ENCODE data around the gene RBM4.
"Not testable (repeated sequence)": the region's sequence is repeated elsewhere in the genome, so short reads cannot be mapped to it uniquely, and the experiment has no call there.

Gene RBM4

GRCh38 chr11:66638177-66639065 lies at the start of gene RBM4:
Gene RBM4, plus strand, starts transcription at chr11:66638703. Its CDS starts 1,009 bp downstream, at chr11:66639712.
- TF ChIP-seq, protein P1, sequence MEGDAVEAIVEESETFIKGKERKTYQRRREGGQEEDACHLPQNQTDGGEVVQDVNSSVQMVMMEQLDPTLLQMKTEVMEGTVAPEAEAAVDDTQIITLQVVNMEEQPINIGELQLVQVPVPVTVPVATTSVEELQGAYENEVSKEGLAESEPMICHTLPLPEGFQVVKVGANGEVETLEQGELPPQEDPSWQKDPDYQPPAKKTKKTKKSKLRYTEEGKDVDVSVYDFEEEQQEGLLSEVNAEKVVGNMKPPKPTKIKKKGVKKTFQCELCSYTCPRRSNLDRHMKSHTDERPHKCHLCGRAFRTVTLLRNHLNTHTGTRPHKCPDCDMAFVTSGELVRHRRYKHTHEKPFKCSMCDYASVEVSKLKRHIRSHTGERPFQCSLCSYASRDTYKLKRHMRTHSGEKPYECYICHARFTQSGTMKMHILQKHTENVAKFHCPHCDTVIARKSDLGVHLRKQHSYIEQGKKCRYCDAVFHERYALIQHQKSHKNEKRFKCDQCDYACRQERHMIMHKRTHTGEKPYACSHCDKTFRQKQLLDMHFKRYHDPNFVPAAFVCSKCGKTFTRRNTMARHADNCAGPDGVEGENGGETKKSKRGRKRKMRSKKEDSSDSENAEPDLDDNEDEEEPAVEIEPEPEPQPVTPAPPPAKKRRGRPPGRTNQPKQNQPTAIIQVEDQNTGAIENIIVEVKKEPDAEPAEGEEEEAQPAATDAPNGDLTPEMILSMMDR (conservative IDR thresholded peaks at IDR 0.05; ENCODE audit: low read depth, low read length): no peak
- Histone ChIP-seq H2AFZ (ENCODE audit: low read depth) (peak within 1 kb of the TSS; percentile 34), H3K4me3 (IDR thresholded peaks at IDR 0.05; ENCODE audit: insufficient read depth, low read depth, low read length) (no peak within 1 kb of the TSS), H4K20me1 (ENCODE audit: insufficient read depth) (peaks cover 38% of the 10 kb centered on the region), H3K27ac (peak within 1 kb of the TSS; percentile 80), H3K79me2 (ENCODE audit: insufficient read depth, low read depth) (peaks cover 94% of the 10 kb centered on the region), H3K36me3 (ENCODE audit: insufficient read depth) (peaks cover 24% of the 10 kb centered on the region; the same call in 1 of the 2 replicates), H3K9ac (peak within 1 kb of the TSS; percentile 88), H3K27me3 (ENCODE audit: insufficient read depth, low read depth) (no peaks in the 10 kb centered on the region), H3K4me1 (ENCODE audit: low read depth, poor library complexity, severe bottlenecking) (peaks cover 44% of the 10 kb centered on the region), H3K4me2 (peak within 1 kb of the TSS; percentile 79)

- H3K36me3 ChIP-seq (ENCODE audit: insufficient read depth); H3K9ac ChIP-seq; H3K79me2 ChIP-seq (ENCODE audit: insufficient read depth, low read depth); H3K4me1 ChIP-seq (ENCODE audit: low read depth, poor library complexity, severe bottlenecking); H3K4me3 ChIP-seq (IDR thresholded peaks at IDR 0.05; ENCODE audit: insufficient read depth, low read depth, low read length); H2AFZ ChIP-seq (ENCODE audit: low read depth); H4K20me1 ChIP-seq (ENCODE audit: insufficient read depth); H3K4me2 ChIP-seq; H3K27ac ChIP-seq; H3K27me3 ChIP-seq (ENCODE audit: insufficient read depth, low read depth): not testable (repeated sequence)
Measured at GRCh38 chr11:66589315-66589714, 49.2 kb upstream of the RBM4 start.

DNA sequence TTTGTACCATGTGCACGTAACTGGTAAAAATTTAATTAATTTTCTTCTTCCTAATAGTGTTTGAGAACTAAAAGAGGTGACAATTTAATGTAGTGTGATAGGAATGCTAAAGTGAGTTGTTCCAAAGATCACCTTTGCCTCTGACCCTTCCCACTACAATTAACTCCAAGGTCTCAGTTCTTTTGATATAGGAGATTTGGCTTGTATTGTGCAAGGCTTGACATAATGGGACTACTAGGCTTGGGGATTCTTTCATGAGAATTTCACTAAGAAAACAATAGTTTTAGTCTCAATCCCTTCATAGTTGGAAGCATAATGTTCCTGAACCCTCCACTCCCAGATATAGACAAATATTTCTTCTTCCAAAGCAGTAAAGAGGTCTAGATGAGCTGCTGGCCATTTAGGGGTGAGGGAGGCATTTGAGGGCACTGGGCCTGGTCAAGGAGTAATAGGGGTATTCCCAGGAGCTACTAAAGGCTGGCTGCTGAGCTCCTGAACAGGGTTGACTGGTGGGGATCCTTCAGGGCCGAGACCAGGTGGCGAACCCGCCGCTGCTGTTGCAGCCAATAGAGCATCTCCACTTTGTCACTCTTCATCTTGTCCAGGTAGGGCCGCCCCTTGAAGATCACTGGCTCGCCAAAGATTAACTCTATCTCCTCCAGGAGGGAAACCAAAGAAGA lies 48.4 kb upstream of the RBM4 start:
- H3K36me3 ChIP-seq (ENCODE audit: insufficient read depth): no peaks in the 10 kb centered on the region
- no peak overlapping the region for H3K4me2 ChIP-seq
- no peak overlapping the region for H3K4me3 ChIP-seq (IDR thresholded peaks at IDR 0.05; ENCODE audit: insufficient read depth, low read depth, low read length)
- H3K9ac ChIP-seq: no peak overlapping the region
- no peaks in the 10 kb centered on the region for H4K20me1 ChIP-seq (ENCODE audit: insufficient read depth)
- H3K27ac ChIP-seq: no peak overlapping the region
- H3K4me1 ChIP-seq (ENCODE audit: low read depth, poor library complexity, severe bottlenecking): peaks cover 5% of the 10 kb centered on the region
- peaks cover 8% of the 10 kb centered on the region; the same call in 1 of the 2 replicates for H3K79me2 ChIP-seq (ENCODE audit: insufficient read depth, low read depth)
- H2AFZ ChIP-seq (ENCODE audit: low read depth): no peak overlapping the region
- no peaks in the 10 kb centered on the region; the same call in 1 of the 2 replicates for H3K27me3 ChIP-seq (ENCODE audit: insufficient read depth, low read depth)
- TF ChIP-seq, protein P1 (conservative IDR thresholded peaks at IDR 0.05; ENCODE audit: low read depth, low read length): no peak

DNA sequence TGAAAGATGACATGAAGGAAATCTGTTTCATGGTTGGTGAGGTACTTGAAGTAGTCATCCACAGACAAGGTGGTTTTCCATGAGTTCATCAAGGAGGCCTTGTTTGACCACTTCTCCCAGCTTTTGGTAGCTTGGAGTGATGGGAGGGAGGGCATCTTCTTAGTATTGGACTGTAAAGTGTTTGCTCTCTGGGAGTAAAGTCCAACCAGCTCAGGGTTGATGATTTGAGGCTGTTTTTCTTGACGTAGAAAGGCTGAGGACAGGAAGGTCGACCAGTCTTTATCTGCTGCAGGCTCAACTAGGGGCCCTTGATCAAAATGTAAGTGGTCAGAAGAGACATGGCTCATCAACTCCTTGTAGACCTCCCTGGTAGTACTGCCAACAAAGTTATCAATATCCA lies 47.3 kb upstream of the RBM4 start:
- TF ChIP-seq, protein P1 (conservative IDR thresholded peaks at IDR 0.05; ENCODE audit: low read depth, low read length): no peak
- peaks cover 5% of the 10 kb centered on the region for H3K4me1 ChIP-seq (ENCODE audit: low read depth, poor library complexity, severe bottlenecking)
- H3K4me2 ChIP-seq: no peak overlapping the region
- H3K36me3 ChIP-seq (ENCODE audit: insufficient read depth): no peaks in the 10 kb centered on the region
- peaks cover 8% of the 10 kb centered on the region; the same call in 1 of the 2 replicates for H3K79me2 ChIP-seq (ENCODE audit: insufficient read depth, low read depth)
- no peak overlapping the region for H3K4me3 ChIP-seq (IDR thresholded peaks at IDR 0.05; ENCODE audit: insufficient read depth, low read depth, low read length)
- no peaks in the 10 kb centered on the region for H4K20me1 ChIP-seq (ENCODE audit: insufficient read depth)
- H3K27ac ChIP-seq: no peak overlapping the region
- no peaks in the 10 kb centered on the region; the same call in 1 of the 2 replicates for H3K27me3 ChIP-seq (ENCODE audit: insufficient read depth, low read depth)
- no peak overlapping the region for H3K9ac ChIP-seq
- no peak overlapping the region for H2AFZ ChIP-seq (ENCODE audit: low read depth)

Measured in KMS-11 (cell line).